ENCODE measurements around the gene DKKL1. TPM values are rescaled to one million over a fixed set of nuclear protein-coding genes. Genes with fewer than 3 reads are reported as not detected.

The DKKL1 gene
- total RNA-seq, 1 experiment from 2014 or later, result not detected

- Histone ChIP-seq H3K4me2 (no peak overlapping the region), H3K36me3 (ENCODE audit: low read depth) (no peaks in the 10 kb centered on the region), H3K79me2 (ENCODE audit: low read depth) (no peaks in the 10 kb centered on the region), H2AFZ (no peak overlapping the region), H3K9me2 (ENCODE audit: insufficient read depth) (no peaks in the 10 kb centered on the region), H3K27ac (no peak overlapping the region), H3K4me3 (no peak overlapping the region), H3F3A (ENCODE audit: insufficient read depth, low read depth) (no peaks in the 10 kb centered on the region), H4K20me1 (ENCODE audit: insufficient read depth) (no peaks in the 10 kb centered on the region), H3K4me1 (replicated peaks; ENCODE audit: insufficient read depth) (no peaks in the 10 kb centered on the region), H3K9me3 (ENCODE audit: insufficient read depth, low read depth) (no peaks in the 10 kb centered on the region), H3K27me3 (ENCODE audit: insufficient read depth, low read depth) (peaks cover 98% of the 10 kb centered on the region)
- no TSS peak for BruUV-seq (replicated peaks)
- POLR2A ChIA-PET (ENCODE audit: unreplicated experiment), result interaction anchor here (0.7 kb wide), 1 partner anchor 245 kb away, joined by 4 read pairs; no protein-coding TSS in a partner anchor
- TF ChIP-seq CTCF (conservative IDR thresholded peaks at IDR 0.05), result no peak
- no peak for TF ChIP-seq EZH2 (IDR thresholded peaks at IDR 0.05; ENCODE audit: low read depth)
- peak in 1 of 2 experiments; percentile 58 for DNase-seq
- intact Hi-C loops (cut with micrococcal nuclease; ENCODE audit: unreplicated experiment), result no loop called here
- CTCF ChIA-PET, result no interaction called here
Observed at GRCh38 chr19:49421039-49421877, 57.6 kb downstream of the DKKL1 start.

GRCh38 chr19:49421878-49422202, 58.2 kb downstream of the DKKL1 start:
- H3K27ac ChIP-seq, result no peak overlapping the region
- POLR2A ChIA-PET (ENCODE audit: unreplicated experiment), result no interaction called here
- no peak overlapping the region for H3K4me2 ChIP-seq
- peaks cover 98% of the 10 kb centered on the region for H3K27me3 ChIP-seq (ENCODE audit: insufficient read depth, low read depth)
- H3K79me2 ChIP-seq (ENCODE audit: low read depth), result no peaks in the 10 kb centered on the region
- BruUV-seq (replicated peaks), result no TSS peak
- no peak overlapping the region for H2AFZ ChIP-seq
- DNase-seq, result no peak
- no peaks in the 10 kb centered on the region for H4K20me1 ChIP-seq (ENCODE audit: insufficient read depth)
- H3K4me1 ChIP-seq (replicated peaks; ENCODE audit: insufficient read depth), result no peaks in the 10 kb centered on the region
- CTCF ChIA-PET, result no interaction called here
- intact Hi-C loops (cut with micrococcal nuclease; ENCODE audit: unreplicated experiment), result no loop called here
- H3K9me3 ChIP-seq (ENCODE audit: insufficient read depth, low read depth), result no peaks in the 10 kb centered on the region
- H3K4me3 ChIP-seq, result no peak overlapping the region
- no peaks in the 10 kb centered on the region for H3K36me3 ChIP-seq (ENCODE audit: low read depth)
- no peaks in the 10 kb centered on the region for H3K9me2 ChIP-seq (ENCODE audit: insufficient read depth)
- no peak for TF ChIP-seq CTCF (conservative IDR thresholded peaks at IDR 0.05)
- no peaks in the 10 kb centered on the region for H3F3A ChIP-seq (ENCODE audit: insufficient read depth, low read depth)

DNA sequence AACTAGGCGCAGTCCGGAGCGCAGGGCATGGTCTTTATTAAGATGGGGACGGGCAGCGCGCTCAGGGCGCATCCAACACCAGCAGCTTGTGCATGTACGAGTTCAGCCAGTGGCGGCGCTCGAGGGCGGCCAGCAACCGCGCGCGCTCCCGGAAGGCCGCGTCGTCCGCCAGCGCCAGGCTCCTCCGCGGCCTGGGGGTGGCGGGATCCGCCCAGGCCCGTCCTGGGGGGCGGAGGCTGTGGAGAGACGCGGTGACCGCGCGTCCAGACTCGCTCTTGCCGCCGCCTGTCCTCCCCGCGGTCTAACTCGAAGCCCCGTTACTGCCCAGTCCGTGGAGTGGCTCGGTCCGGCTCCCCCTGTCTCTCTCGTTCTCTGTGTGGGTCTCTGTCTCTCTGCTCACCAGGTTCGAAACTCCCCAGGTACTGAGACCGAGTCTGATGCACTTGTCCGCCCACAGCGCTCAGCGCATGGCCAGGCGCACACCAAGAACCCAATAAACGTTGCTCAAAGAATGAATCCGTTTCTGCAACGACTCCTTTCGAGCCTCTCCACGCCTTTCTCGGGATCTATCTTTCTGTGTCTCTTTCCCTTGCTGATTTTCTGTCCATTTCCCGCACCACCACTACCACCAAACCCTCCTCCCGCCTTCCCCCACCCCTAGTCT, 58.9 kb downstream of the DKKL1 start:
- intact Hi-C loops (cut with micrococcal nuclease; ENCODE audit: unreplicated experiment), result no loop called here
- Histone ChIP-seq H3K27ac (no peak overlapping the region), H2AFZ (no peak overlapping the region), H3K36me3 (ENCODE audit: low read depth) (no peaks in the 10 kb centered on the region), H3K4me2 (no peak overlapping the region), H3F3A (ENCODE audit: insufficient read depth, low read depth) (no peaks in the 10 kb centered on the region), H3K9me3 (ENCODE audit: insufficient read depth, low read depth) (no peaks in the 10 kb centered on the region), H3K27me3 (ENCODE audit: insufficient read depth, low read depth) (peaks cover 98% of the 10 kb centered on the region), H3K4me1 (replicated peaks; ENCODE audit: insufficient read depth) (no peaks in the 10 kb centered on the region), H4K20me1 (ENCODE audit: insufficient read depth) (no peaks in the 10 kb centered on the region), H3K4me3 (no peak overlapping the region), H3K79me2 (ENCODE audit: low read depth) (no peaks in the 10 kb centered on the region), H3K9me2 (ENCODE audit: insufficient read depth) (no peaks in the 10 kb centered on the region)
- BruUV-seq (replicated peaks), result no TSS peak
- no peak for TF ChIP-seq CTCF (conservative IDR thresholded peaks at IDR 0.05)
- TF ChIP-seq EZH2 (IDR thresholded peaks at IDR 0.05; ENCODE audit: low read depth), result no peak
- no peak for DNase-seq
- POLR2A ChIA-PET (ENCODE audit: unreplicated experiment), result no interaction called here
- CTCF ChIA-PET, result no interaction called here
